Activated CD8-positive, alpha-beta memory T cell treated with anti-CD3 and anti-CD28 coated beads, Interleukin-2, amount 10 ng/mL, durations not matched to agents 7 days and 5 days (primary cell): ENCODE measurements around the gene TBCK. TPM values are rescaled to one million over a fixed set of nuclear protein-coding genes. Genes with fewer than 3 reads are reported as not detected.

Experiments used
- ATAC-seq: fragments of 150-1000 bp; cut with Tn5 transposase; one replicate; pipeline ENCODE4 v1.10.0; 2021; ENCODE audit warnings: moderate library complexity
- CTCF ChIA-PET: fragments of 350-600 bp; sonication (Branson Sonifier 250); formaldehyde crosslinking; loops from one replicate; lab custom pipeline; 2021; ENCODE audit warnings: antibody characterized with exemption; lab: Charles Lee
- DNase-seq: peaks from one replicate; pipeline ENCODE4 v3.0.0-alpha.2; 2020
- H3K27ac Mint-ChIP-seq: one replicate; pipeline ENCODE4 v1.8.0; 2021; ENCODE audit warnings: mild to moderate bottlenecking, mixed read lengths
- H3K27me3 Mint-ChIP-seq: one replicate; pipeline ENCODE4 v1.8.0; 2021; ENCODE audit warnings: mixed read lengths
- H3K36me3 Mint-ChIP-seq: one replicate; pipeline ENCODE4 v1.8.0; 2021; ENCODE audit warnings: mild to moderate bottlenecking, mixed read lengths
- H3K4me1 Mint-ChIP-seq: one replicate; pipeline ENCODE4 v1.8.0; 2021; ENCODE audit warnings: mixed read lengths
- H3K4me3 Mint-ChIP-seq: one replicate; pipeline ENCODE4 v1.8.0; 2021; ENCODE audit warnings: mild to moderate bottlenecking, moderate library complexity, mixed read lengths
- H3K9me3 Mint-ChIP-seq: one replicate; pipeline ENCODE4 v1.8.0; 2022; ENCODE audit warnings: low read depth, mixed read lengths
- total RNA-seq, 2 experiments: library from RNA; stranded (reverse); gene quantifications; one replicate each; pipeline ENCODE4 v1.2.3, GENCODE V29; 2021

TBCK gene
- total RNA-seq, 2 experiments from 2014 or later, result 33.2 to 36.9 TPM

DNA sequence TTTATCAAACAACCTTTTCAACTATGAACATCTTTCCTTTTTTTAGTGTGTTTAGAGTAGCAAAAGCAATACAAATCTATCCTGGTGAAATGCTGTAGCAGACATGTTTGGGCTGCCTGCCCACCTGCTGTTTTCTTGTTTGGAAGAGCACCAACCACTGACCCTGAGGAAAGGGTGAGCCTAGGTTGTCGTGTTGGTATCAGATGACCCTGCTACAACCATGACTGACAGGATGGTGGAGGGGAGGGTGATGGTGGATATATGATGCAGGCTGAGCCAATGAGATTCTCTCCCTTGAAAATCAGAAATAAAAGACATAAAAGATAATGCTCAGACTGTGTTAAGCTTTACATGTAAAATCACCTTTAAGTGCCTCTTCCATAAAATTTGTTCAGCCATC lies 219.6 kb downstream of the TBCK start:
- CTCF ChIA-PET, result no interaction called here
- H3K27me3 Mint-ChIP-seq, result no peaks in the 10 kb centered on the region
- no peak overlapping the region for H3K27ac Mint-ChIP-seq
- H3K36me3 Mint-ChIP-seq, result peaks cover 45% of the 10 kb centered on the region
- peaks cover under 1% of the 10 kb centered on the region for H3K9me3 Mint-ChIP-seq
- no peak overlapping the region for H3K4me3 Mint-ChIP-seq
- no peaks in the 10 kb centered on the region for H3K4me1 Mint-ChIP-seq
- ATAC-seq, result no peak
- DNase-seq, result no peak

DNA sequence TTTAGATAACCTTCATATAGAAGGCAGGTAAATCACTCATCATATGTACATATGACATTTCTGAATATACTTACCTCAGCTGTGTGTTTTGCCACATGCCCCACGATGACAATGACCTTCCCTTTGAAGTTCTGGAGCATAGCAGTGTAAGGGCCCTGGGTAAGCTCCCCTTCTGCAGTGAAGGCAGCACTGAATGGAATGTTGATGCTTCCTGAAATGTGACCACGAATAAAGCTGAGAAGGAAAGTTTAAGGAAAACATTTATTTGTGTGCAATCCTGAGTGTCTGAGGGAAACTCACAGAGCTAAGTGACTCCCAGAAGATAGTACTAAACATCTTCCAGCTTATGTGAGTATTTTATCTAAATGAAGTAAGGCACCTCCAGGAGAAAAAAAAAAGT lies 220.6 kb downstream of the TBCK start:
- CTCF ChIA-PET, result no interaction called here
- Mint-ChIP-seq H3K4me3 (no peak overlapping the region), H3K4me1 (no peaks in the 10 kb centered on the region), H3K27me3 (no peaks in the 10 kb centered on the region), H3K36me3 (peaks cover 54% of the 10 kb centered on the region), H3K27ac (no peak overlapping the region), H3K9me3 (peaks cover 9% of the 10 kb centered on the region)
- ATAC-seq, result no peak
- no peak for DNase-seq

GRCh38 chr4:106092361-106093040 lies 223.5 kb downstream of the TBCK start:
- H3K36me3 Mint-ChIP-seq, result peaks cover 67% of the 10 kb centered on the region

GRCh38 chr4:106090826-106091225 lies 225.2 kb downstream of the TBCK start:
- CTCF ChIA-PET, result no interaction called here
- H3K27me3 Mint-ChIP-seq, result no peaks in the 10 kb centered on the region
- DNase-seq (no peak), ATAC-seq (no peak)
- no peak overlapping the region for H3K4me3 Mint-ChIP-seq
- no peak overlapping the region for H3K27ac Mint-ChIP-seq
- H3K4me1 Mint-ChIP-seq, result no peaks in the 10 kb centered on the region
- H3K9me3 Mint-ChIP-seq, result peaks cover 10% of the 10 kb centered on the region
- peaks cover 62% of the 10 kb centered on the region for H3K36me3 Mint-ChIP-seq

More at GRCh38 chr4:106092361-106093040, 223.5 kb downstream of the TBCK start:
- H3K9me3 Mint-ChIP-seq, result peaks cover 10% of the 10 kb centered on the region
- CTCF ChIA-PET, result no interaction called here
- H3K27ac Mint-ChIP-seq, result no peak overlapping the region
- no peak overlapping the region for H3K4me3 Mint-ChIP-seq
- H3K27me3 Mint-ChIP-seq, result no peaks in the 10 kb centered on the region
- ATAC-seq (no peak), DNase-seq (no peak)
- no peaks in the 10 kb centered on the region for H3K4me1 Mint-ChIP-seq

DNA sequence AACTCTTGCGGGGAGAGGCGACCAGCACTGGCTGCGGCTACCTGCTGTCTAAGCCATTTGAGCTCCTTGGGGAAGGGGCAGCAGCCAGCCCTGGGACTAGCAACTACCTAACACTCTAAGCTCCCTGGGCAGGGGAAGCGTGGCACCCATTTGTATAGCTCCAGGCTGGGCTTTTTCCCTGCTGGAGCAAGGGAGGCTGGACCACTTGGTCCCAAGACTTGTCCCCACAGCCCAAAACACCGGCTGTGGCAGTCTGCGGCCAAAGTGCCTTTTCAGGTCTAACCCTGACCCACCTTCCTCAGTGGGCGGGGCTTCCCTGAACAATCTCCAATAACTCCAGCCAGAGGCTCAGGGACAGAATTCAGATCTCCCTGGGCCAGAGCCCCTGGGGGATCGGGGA lies 232.9 kb downstream of the TBCK start:
- Mint-ChIP-seq H3K27ac (no peak overlapping the region), H3K9me3 (peaks cover 8% of the 10 kb centered on the region), H3K36me3 (peaks cover 39% of the 10 kb centered on the region), H3K4me1 (no peaks in the 10 kb centered on the region), H3K27me3 (no peaks in the 10 kb centered on the region), H3K4me3 (no peak overlapping the region)
- no peak for DNase-seq
- ATAC-seq, result no peak
- CTCF ChIA-PET, result no interaction called here

GRCh38 chr4:106080376-106080775 lies 235.6 kb downstream of the TBCK start:
- no peak for ATAC-seq
- H3K27me3 Mint-ChIP-seq, result no peaks in the 10 kb centered on the region
- peaks cover 50% of the 10 kb centered on the region for H3K36me3 Mint-ChIP-seq
- H3K9me3 Mint-ChIP-seq, result peaks cover 20% of the 10 kb centered on the region
- CTCF ChIA-PET, result no interaction called here
- no peaks in the 10 kb centered on the region for H3K4me1 Mint-ChIP-seq
- no peak for DNase-seq
- no peak overlapping the region for H3K4me3 Mint-ChIP-seq
- no peak overlapping the region for H3K27ac Mint-ChIP-seq

GRCh38 chr4:106079616-106080015 lies 236.4 kb downstream of the TBCK start:
- peaks cover 25% of the 10 kb centered on the region for H3K9me3 Mint-ChIP-seq
- no peaks in the 10 kb centered on the region for H3K27me3 Mint-ChIP-seq
- DNase-seq (no peak), ATAC-seq (no peak)
- no peak overlapping the region for H3K27ac Mint-ChIP-seq
- no peak overlapping the region for H3K4me3 Mint-ChIP-seq
- H3K4me1 Mint-ChIP-seq, result no peaks in the 10 kb centered on the region
- CTCF ChIA-PET, result no interaction called here
- peaks cover 55% of the 10 kb centered on the region for H3K36me3 Mint-ChIP-seq

GRCh38 chr4:106065018-106065417 lies 251.0 kb downstream of the TBCK start:
- Mint-ChIP-seq H3K27me3 (no peaks in the 10 kb centered on the region), H3K4me1 (no peaks in the 10 kb centered on the region), H3K27ac (no peak overlapping the region), H3K9me3 (no peaks in the 10 kb centered on the region), H3K36me3 (no peaks in the 10 kb centered on the region), H3K4me3 (no peak overlapping the region)
- DNase-seq, result no peak
- ATAC-seq, result no peak
- CTCF ChIA-PET, result no interaction called here

DNA sequence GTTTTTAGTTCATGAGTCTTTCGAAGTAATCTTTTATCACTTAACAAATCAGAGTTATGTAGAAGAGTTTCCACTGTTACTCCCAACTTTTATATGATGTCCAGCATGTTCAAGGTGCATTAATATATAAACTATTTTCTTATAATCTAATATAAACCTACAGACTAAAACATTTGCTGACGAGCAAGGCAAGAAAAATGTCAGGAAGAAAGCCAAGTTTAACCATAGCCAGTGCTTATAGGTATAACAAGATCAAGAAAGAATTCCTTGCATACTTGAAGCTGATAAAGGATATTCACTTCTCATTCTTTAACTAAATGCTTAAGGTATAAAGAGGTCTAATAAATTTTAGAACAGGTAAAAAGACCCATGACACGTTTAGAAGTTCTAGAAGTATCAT lies 253.0 kb downstream of the TBCK start:
- Mint-ChIP-seq H3K27ac (no peak overlapping the region), H3K27me3 (no peaks in the 10 kb centered on the region), H3K36me3 (peaks cover 1% of the 10 kb centered on the region), H3K4me1 (no peaks in the 10 kb centered on the region), H3K9me3 (no peaks in the 10 kb centered on the region), H3K4me3 (no peak overlapping the region)
- ATAC-seq (no peak), DNase-seq (no peak)
- CTCF ChIA-PET, result no interaction called here

DNA sequence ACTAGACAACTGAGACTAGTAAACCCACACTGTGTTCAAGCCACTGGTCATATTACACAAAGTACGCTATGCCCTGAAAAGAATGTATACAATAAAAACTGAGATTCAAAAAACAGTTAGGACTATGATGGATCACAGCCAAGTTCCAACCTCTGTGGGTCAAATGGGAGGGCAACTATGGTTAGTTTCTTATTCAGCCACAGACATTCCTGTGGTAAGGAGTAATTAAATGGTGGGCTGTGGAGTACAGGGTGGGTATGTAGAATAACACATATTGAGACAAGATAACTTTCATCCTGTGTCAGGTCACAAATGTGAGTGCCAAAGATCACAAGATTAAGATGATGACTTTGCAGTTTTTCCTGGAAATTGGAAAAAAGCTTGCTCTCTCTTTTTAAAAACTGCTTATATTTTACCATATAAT lies 253.5 kb downstream of the TBCK start:
- no peaks in the 10 kb centered on the region for H3K9me3 Mint-ChIP-seq
- no peak overlapping the region for H3K27ac Mint-ChIP-seq
- H3K36me3 Mint-ChIP-seq, result peaks cover 1% of the 10 kb centered on the region
- CTCF ChIA-PET, result no interaction called here
- no peaks in the 10 kb centered on the region for H3K27me3 Mint-ChIP-seq
- no peak overlapping the region for H3K4me3 Mint-ChIP-seq
- DNase-seq (no peak), ATAC-seq (no peak)
- no peaks in the 10 kb centered on the region for H3K4me1 Mint-ChIP-seq

- CTCF ChIA-PET, result no interaction called here
- H3K36me3 Mint-ChIP-seq, result peaks cover 1% of the 10 kb centered on the region
- no peaks in the 10 kb centered on the region for H3K4me1 Mint-ChIP-seq
- DNase-seq (no peak), ATAC-seq (no peak)
- no peaks in the 10 kb centered on the region for H3K9me3 Mint-ChIP-seq
- no peak overlapping the region for H3K4me3 Mint-ChIP-seq
- H3K27ac Mint-ChIP-seq, result no peak overlapping the region
- no peaks in the 10 kb centered on the region for H3K27me3 Mint-ChIP-seq
Observed at GRCh38 chr4:106058921-106059320, 257.1 kb downstream of the TBCK start.

- H3K36me3 Mint-ChIP-seq, result peaks cover 1% of the 10 kb centered on the region
- CTCF ChIA-PET, result no interaction called here
- no peak overlapping the region for H3K4me3 Mint-ChIP-seq
- DNase-seq (no peak), ATAC-seq (no peak)
- H3K9me3 Mint-ChIP-seq, result no peaks in the 10 kb centered on the region
- H3K27ac Mint-ChIP-seq, result no peak overlapping the region
- H3K4me1 Mint-ChIP-seq, result no peaks in the 10 kb centered on the region
- H3K27me3 Mint-ChIP-seq, result no peaks in the 10 kb centered on the region
Observed at GRCh38 chr4:106056914-106057313, 259.1 kb downstream of the TBCK start.

DNA sequence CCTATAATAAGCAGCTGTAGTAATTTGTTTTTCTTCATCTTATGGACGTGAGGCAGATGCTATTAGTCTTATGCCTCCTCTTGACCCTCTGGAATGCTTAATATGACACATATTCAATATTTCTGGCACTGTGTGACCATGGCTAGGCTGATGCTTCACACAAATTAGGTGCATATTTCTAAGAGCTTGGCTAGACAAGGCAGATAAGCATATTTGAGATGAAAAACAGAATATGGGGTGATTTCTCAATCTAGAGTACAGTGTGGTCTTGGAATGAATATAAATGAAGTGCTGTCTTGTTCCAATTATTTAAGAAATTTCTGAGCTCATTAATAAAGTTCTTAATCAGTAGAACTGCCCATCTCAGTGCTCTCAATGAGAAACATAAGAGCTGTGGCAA lies 264.5 kb downstream of the TBCK start:
- H3K36me3 Mint-ChIP-seq, result peaks cover 4% of the 10 kb centered on the region
- H3K4me1 Mint-ChIP-seq, result no peaks in the 10 kb centered on the region
- no peaks in the 10 kb centered on the region for H3K9me3 Mint-ChIP-seq
- H3K27me3 Mint-ChIP-seq, result no peaks in the 10 kb centered on the region
- no peak overlapping the region for H3K4me3 Mint-ChIP-seq
- CTCF ChIA-PET, result no interaction called here
- DNase-seq, result no peak
- no peak overlapping the region for H3K27ac Mint-ChIP-seq
- ATAC-seq, result no peak

- no peak for DNase-seq
- H3K9me3 Mint-ChIP-seq, result no peaks in the 10 kb centered on the region
- no peaks in the 10 kb centered on the region for H3K27me3 Mint-ChIP-seq
- no peak for ATAC-seq
- H3K27ac Mint-ChIP-seq, result no peak overlapping the region
- H3K36me3 Mint-ChIP-seq, result peaks cover 8% of the 10 kb centered on the region
- H3K4me1 Mint-ChIP-seq, result no peaks in the 10 kb centered on the region
- H3K4me3 Mint-ChIP-seq, result no peak overlapping the region
- CTCF ChIA-PET, result no interaction called here
Observed at GRCh38 chr4:106049490-106049889, 266.5 kb downstream of the TBCK start.
